Activated CD4-positive, alpha-beta T cell treated with anti-CD3 and anti-CD28 coated beads, Interleukin-2, amount 10 ng/mL, durations not matched to agents 24 days and 14 days (primary cell): ENCODE data around the gene NTN1. TPM values are rescaled to one million over a fixed set of nuclear protein-coding genes. Genes with fewer than 3 reads are reported as not detected.
"Not testable (repeated sequence)": the region's sequence is repeated elsewhere in the genome, so short reads cannot be mapped to it uniquely, and the experiment has no call there.

Source experiments
- DNase-seq: peaks from one replicate; pipeline ENCODE4 v3.0.0; 2022
- H3K27ac Mint-ChIP-seq: one replicate; pipeline ENCODE4 v1.8.0; 2022; ENCODE audit warnings: mild to moderate bottlenecking, mixed read lengths
- H3K27me3 Mint-ChIP-seq: one replicate; pipeline ENCODE4 v1.8.0; 2022; ENCODE audit warnings: mixed read lengths
- H3K36me3 Mint-ChIP-seq: one replicate; pipeline ENCODE4 v1.8.0; 2022; ENCODE audit warnings: low read depth, mild to moderate bottlenecking, mixed read lengths
- H3K4me1 Mint-ChIP-seq: one replicate; pipeline ENCODE4 v1.8.0; 2021; ENCODE audit warnings: mixed read lengths
- H3K4me3 Mint-ChIP-seq: one replicate; pipeline ENCODE4 v1.8.0; 2022; ENCODE audit warnings: mild to moderate bottlenecking, moderate library complexity, mixed read lengths
- H3K9me3 Mint-ChIP-seq: one replicate; pipeline ENCODE4 v1.8.0; 2021; ENCODE audit warnings: mixed read lengths
- intact Hi-C: fragments of 100-400 bp; cut with micrococcal nuclease; formaldehyde crosslinking; loops from one replicate; pipeline ENCODE4 v1.15.1; 2023
- total RNA-seq: library from RNA; stranded (reverse); gene quantifications from 2 replicates; pipeline ENCODE4 v1.2.3, GENCODE V29; 2022

Gene NTN1
- total RNA-seq, 1 donor from 2014 or later: 0.51 TPM

DNA sequence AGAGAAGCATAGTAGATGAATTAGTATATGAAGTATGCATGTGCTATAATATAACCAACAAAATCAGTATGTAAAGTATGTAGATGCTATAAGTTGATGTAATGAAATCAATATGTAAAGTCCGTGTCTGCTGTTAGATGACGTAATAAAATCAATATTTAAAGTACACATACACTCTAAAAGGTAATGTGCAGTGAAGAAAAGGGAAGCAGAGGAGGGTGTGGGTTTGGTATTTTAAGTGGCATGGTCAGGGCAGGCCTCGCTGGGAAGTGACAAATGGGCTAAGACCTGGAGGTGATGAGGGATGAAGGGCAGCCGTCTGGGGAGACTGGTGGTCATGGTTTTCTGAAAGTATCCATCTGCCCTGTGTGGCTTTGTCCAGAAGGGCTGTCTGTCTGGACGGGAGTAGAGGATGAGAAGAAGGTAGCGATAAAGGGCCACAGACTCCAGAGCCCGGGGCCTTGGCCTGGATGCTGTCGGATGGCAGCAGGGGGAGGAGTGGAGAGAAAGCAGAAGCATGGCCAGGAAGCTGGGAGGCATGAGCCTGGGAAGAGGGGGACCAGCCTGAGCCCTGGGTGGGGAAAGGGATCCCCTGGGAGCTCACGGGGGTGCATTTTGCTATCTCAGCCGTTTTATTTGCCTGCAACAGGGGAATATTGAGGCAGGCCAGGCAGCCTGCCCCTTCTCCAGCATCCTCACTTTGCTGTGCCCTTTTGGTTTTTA is 121.6 kb downstream of the NTN1 start:
- Mint-ChIP-seq H3K27ac (no peak overlapping the region), H3K4me3 (no peak overlapping the region), H3K27me3 (no peaks in the 10 kb centered on the region), H3K9me3 (no peaks in the 10 kb centered on the region), H3K36me3 (no peaks in the 10 kb centered on the region), H3K4me1 (no peaks in the 10 kb centered on the region)
- intact Hi-C loops: no loop called here
- no peak for DNase-seq

GRCh38 chr17:9144502-9145249 is 123.4 kb downstream of the NTN1 start:
- Mint-ChIP-seq H3K27me3 (no peaks in the 10 kb centered on the region), H3K4me1 (no peaks in the 10 kb centered on the region), H3K36me3 (no peaks in the 10 kb centered on the region), H3K4me3 (no peak overlapping the region), H3K9me3 (no peaks in the 10 kb centered on the region), H3K27ac (no peak overlapping the region)
- no peak for DNase-seq
- intact Hi-C loops: no loop called here

- H3K36me3 Mint-ChIP-seq: no peaks in the 10 kb centered on the region
- no peaks in the 10 kb centered on the region for H3K4me1 Mint-ChIP-seq
- intact Hi-C loops: no loop called here
- H3K9me3 Mint-ChIP-seq: no peaks in the 10 kb centered on the region
- H3K27me3 Mint-ChIP-seq: no peaks in the 10 kb centered on the region
- no peak overlapping the region for H3K4me3 Mint-ChIP-seq
- no peak overlapping the region for H3K27ac Mint-ChIP-seq
- no peak for DNase-seq
Observed at GRCh38 chr17:9146064-9146463, 124.8 kb downstream of the NTN1 start.

- intact Hi-C loops: no loop called here
- no peaks in the 10 kb centered on the region for H3K4me1 Mint-ChIP-seq
Observed at GRCh38 chr17:9148905-9149525, 127.7 kb downstream of the NTN1 start.

DNA sequence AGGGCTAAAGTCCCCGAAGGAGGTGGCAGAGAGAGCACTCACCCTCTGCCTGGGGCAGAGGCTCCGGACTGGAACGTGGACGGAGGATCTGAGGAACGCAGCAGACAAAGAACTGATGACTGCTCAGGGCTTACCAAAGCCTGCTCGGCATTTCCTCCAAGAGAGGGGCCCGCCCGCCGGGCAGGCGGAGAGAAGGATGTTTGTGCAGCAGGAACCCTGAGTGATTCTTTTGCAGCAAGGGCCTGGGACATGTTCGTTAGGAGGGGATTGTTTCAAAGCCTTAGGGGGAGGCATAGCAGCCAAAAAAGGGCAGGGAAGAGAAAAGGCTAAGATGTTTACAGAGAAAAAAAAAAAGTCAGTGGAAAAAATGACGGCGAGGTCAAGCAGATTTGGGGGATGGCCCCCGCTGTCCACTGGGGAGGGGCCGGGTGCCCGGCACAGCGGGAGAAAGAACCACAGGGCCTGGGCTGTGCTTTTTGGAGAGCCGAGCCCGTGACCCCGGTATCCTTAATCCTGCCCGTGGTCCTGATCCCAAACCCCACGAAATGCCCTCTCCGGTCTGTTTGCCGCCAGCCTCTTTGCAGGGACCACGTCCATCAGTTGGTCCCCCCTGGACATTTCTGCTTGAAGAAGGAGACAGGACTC is 129.3 kb downstream of the NTN1 start:
- no peaks in the 10 kb centered on the region for H3K4me1 Mint-ChIP-seq
- H3K36me3 Mint-ChIP-seq: no peaks in the 10 kb centered on the region
- DNase-seq: no peak
- no peak overlapping the region for H3K27ac Mint-ChIP-seq
- H3K9me3 Mint-ChIP-seq: no peaks in the 10 kb centered on the region
- H3K4me3 Mint-ChIP-seq: no peak overlapping the region
- H3K27me3 Mint-ChIP-seq: no peaks in the 10 kb centered on the region
- intact Hi-C loops: no loop called here

More at GRCh38 chr17:9148905-9149525, 127.7 kb downstream of the NTN1 start:
- no peaks in the 10 kb centered on the region for H3K9me3 Mint-ChIP-seq
- H3K27me3 Mint-ChIP-seq: no peaks in the 10 kb centered on the region
- H3K36me3 Mint-ChIP-seq: no peaks in the 10 kb centered on the region
- H3K4me3 Mint-ChIP-seq: no peak overlapping the region
- no peak overlapping the region for H3K27ac Mint-ChIP-seq
- DNase-seq: no peak

DNA sequence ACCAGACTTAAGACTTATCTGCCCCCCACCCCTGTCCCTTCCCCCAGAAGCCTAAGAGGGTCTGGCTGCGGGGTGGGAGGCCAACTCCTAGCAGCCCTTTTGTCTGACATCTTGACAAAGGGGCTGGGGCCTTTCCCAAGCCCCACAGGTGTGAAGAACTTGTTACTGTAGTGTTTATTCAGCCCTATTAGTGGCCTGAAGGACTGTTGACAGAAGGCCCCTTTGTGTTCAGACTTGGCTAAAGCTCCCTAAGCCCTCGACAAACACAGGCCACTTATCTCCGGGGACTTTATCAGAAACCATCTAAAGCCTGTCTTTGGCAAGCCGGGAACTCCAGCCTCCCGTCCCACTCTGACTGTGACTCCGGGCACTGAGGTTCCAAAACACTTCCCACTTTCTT is 129.8 kb downstream of the NTN1 start:
- H3K9me3 Mint-ChIP-seq: no peaks in the 10 kb centered on the region
- H3K27me3 Mint-ChIP-seq: no peaks in the 10 kb centered on the region

GRCh38 chr17:9151740-9152139 is 130.4 kb downstream of the NTN1 start:
- intact Hi-C loops: not testable (repeated sequence)

More for the DNA sequence above, 129.8 kb downstream of the NTN1 start:
- DNase-seq: no peak
- H3K36me3 Mint-ChIP-seq: no peaks in the 10 kb centered on the region
- H3K4me3 Mint-ChIP-seq: no peak overlapping the region
- intact Hi-C loops: no loop called here
- H3K27ac Mint-ChIP-seq: no peak overlapping the region
- H3K4me1 Mint-ChIP-seq: no peaks in the 10 kb centered on the region

DNA sequence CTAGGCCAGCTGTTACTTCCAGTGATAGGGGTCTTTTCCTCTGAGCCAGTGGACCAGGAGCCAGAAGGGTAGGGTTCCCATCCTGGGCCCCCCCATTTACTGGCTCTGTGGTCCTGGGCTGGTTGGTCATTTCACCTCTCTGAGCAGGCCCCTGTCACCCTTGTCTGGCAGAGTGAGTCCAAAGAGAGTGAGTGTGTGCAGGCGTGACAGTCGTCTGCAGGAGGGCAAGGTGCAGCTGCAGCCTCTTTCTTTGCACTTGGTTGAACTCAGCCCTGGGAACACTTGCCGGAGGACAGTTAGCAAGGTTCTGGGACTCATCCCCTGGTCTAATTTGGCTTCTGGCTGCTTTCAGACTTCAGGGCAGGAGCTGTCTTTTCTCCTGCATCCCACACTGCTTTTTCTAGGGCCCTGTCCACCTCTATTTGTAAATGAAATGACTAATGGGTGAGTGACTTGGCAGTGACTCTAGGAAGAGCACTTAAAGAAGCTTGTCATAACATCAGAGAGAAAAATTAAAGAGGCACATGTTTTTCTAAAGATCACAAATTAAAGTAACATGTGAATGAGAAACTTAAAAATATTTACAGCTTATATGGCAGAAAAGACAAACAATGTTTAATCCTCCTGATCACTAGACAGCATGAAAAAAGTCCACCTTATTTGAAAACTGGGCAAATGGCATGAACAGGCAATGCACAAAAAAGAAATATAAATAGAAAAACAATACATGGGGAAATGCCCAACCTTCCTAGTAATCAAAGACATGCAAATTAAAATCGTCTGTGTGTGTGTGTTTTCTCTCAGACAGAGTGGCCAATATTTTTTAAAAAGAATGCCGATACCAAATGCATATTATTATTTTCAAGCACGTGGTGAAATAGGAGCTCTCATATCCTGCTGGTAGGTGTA is 137.5 kb downstream of the NTN1 start:
- H3K36me3 Mint-ChIP-seq: no peaks in the 10 kb centered on the region
- H3K9me3 Mint-ChIP-seq: no peaks in the 10 kb centered on the region
- intact Hi-C loops: no loop called here
- H3K27ac Mint-ChIP-seq: no peak overlapping the region
- H3K4me3 Mint-ChIP-seq: no peak overlapping the region
- no peak for DNase-seq
- no peaks in the 10 kb centered on the region for H3K27me3 Mint-ChIP-seq
- no peaks in the 10 kb centered on the region for H3K4me1 Mint-ChIP-seq

More at GRCh38 chr17:9151740-9152139, 130.4 kb downstream of the NTN1 start:
- not testable (repeated sequence) for H3K27ac Mint-ChIP-seq, H3K36me3 Mint-ChIP-seq, H3K4me1 Mint-ChIP-seq, H3K9me3 Mint-ChIP-seq, H3K27me3 Mint-ChIP-seq, DNase-seq, H3K4me3 Mint-ChIP-seq

DNA sequence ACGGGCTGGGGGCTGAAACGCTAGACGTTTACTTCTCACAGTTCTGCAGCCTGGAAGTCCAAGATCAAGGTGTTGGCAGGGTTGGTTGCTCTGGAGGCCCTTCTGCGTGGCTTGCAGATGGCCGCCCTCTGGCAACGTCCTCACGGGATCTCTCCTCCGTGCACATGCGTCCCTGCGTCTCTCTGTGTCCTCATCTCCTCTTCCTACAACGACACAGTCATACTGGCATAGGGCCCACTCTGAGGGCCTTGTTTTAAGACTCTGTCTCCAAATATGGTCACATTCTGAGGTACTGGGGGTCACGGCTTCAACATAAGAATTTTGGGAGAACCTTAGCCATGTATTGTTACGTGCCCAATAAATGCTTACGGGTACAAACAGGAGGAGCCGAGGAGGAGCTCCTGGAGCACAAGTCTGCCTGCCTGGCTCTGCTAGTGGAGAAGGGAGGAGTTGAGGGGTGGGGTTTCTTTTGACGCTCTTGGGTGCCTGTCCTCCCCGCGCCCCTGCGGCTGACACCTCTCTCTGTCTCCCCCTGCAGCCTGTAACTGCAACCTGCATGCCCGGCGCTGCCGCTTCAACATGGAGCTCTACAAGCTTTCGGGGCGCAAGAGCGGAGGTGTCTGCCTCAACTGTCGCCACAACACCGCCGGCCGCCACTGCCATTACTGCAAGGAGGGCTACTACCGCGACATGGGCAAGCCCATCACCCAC is 141.1 kb downstream of the NTN1 start:
- H3K4me3 Mint-ChIP-seq: no peak overlapping the region
- H3K36me3 Mint-ChIP-seq: no peaks in the 10 kb centered on the region
- DNase-seq: no peak
- H3K9me3 Mint-ChIP-seq: no peaks in the 10 kb centered on the region
- intact Hi-C loops: no loop called here
- H3K27me3 Mint-ChIP-seq: no peaks in the 10 kb centered on the region
- no peak overlapping the region for H3K27ac Mint-ChIP-seq
- no peaks in the 10 kb centered on the region for H3K4me1 Mint-ChIP-seq

DNA sequence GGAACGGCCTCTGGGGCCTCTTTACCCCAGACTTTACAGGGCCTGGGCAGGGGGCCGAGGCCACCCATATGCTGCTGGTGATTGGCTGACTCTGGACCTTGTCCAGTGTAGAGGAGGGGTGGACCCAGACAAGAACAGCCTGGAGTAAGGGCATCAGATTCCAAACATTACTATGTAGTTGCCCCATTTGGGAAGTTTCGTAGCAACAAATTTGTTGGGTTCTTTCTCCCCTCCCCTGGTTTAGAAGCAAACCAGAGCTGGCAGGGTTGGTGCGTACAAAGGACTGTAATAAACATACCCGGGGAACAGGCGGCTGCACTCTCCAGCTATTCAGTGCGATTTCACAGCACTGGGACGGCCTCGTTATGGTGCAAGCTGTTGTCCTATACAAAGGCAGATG is 145.5 kb downstream of the NTN1 start:
- intact Hi-C loops: no loop called here
- no peaks in the 10 kb centered on the region for H3K36me3 Mint-ChIP-seq
- no peak for DNase-seq
- H3K4me3 Mint-ChIP-seq: no peak overlapping the region
- H3K27me3 Mint-ChIP-seq: no peaks in the 10 kb centered on the region
- peaks cover 2% of the 10 kb centered on the region for H3K4me1 Mint-ChIP-seq
- H3K9me3 Mint-ChIP-seq: no peaks in the 10 kb centered on the region
- no peak overlapping the region for H3K27ac Mint-ChIP-seq

GRCh38 chr17:9167379-9167778 is 146.1 kb downstream of the NTN1 start:
- DNase-seq: no peak
- Mint-ChIP-seq H3K27ac (no peak overlapping the region), H3K9me3 (no peaks in the 10 kb centered on the region), H3K4me1 (peaks cover 2% of the 10 kb centered on the region), H3K4me3 (no peak overlapping the region), H3K27me3 (no peaks in the 10 kb centered on the region), H3K36me3 (no peaks in the 10 kb centered on the region)
- intact Hi-C loops: no loop called here

- Mint-ChIP-seq H3K9me3 (no peaks in the 10 kb centered on the region), H3K36me3 (no peaks in the 10 kb centered on the region), H3K27ac (no peak overlapping the region), H3K4me3 (no peak overlapping the region), H3K4me1 (peaks cover 2% of the 10 kb centered on the region), H3K27me3 (no peaks in the 10 kb centered on the region)
- no peak for DNase-seq
- intact Hi-C loops: no loop called here
Observed at GRCh38 chr17:9169116-9169515, 147.8 kb downstream of the NTN1 start.

- H3K9me3 Mint-ChIP-seq: no peaks in the 10 kb centered on the region
- H3K36me3 Mint-ChIP-seq: no peaks in the 10 kb centered on the region
- no peak overlapping the region for H3K27ac Mint-ChIP-seq
- intact Hi-C loops: no loop called here
- DNase-seq: no peak
- H3K4me3 Mint-ChIP-seq: no peak overlapping the region
- no peaks in the 10 kb centered on the region for H3K27me3 Mint-ChIP-seq
- peaks cover 2% of the 10 kb centered on the region for H3K4me1 Mint-ChIP-seq
Observed at GRCh38 chr17:9170336-9170735, 149.0 kb downstream of the NTN1 start.
